Measurements from ENCODE around the gene OLFML2A.

DNA sequence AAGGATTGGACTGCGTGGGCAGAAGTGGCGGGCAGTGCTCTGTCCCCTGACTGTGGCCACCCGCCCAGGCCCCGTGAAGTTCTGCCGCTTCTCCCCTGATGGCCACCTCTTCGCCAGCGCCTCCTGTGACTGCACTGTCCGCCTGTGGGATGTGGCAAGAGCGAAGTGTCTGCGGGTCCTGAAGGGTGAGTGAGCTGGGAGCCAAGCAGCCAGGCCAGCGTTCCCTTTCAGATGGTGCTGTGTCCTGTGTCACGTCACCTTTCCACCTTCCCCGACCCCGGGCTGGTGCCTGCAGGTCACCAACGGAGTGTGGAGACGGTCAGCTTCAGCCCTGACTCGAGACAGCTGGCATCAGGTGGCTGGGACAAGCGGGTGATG is 78.6 kb downstream of the OLFML2A start:
- TF ChIP-seq, protein P1, sequence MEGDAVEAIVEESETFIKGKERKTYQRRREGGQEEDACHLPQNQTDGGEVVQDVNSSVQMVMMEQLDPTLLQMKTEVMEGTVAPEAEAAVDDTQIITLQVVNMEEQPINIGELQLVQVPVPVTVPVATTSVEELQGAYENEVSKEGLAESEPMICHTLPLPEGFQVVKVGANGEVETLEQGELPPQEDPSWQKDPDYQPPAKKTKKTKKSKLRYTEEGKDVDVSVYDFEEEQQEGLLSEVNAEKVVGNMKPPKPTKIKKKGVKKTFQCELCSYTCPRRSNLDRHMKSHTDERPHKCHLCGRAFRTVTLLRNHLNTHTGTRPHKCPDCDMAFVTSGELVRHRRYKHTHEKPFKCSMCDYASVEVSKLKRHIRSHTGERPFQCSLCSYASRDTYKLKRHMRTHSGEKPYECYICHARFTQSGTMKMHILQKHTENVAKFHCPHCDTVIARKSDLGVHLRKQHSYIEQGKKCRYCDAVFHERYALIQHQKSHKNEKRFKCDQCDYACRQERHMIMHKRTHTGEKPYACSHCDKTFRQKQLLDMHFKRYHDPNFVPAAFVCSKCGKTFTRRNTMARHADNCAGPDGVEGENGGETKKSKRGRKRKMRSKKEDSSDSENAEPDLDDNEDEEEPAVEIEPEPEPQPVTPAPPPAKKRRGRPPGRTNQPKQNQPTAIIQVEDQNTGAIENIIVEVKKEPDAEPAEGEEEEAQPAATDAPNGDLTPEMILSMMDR (IDR thresholded peaks at IDR 0.05; ENCODE audit: insufficient read depth, low read depth, low read length), result no peak
- no peak for TF ChIP-seq EZH2 (IDR thresholded peaks at IDR 0.05; ENCODE audit: insufficient read depth, low read length)
